ENCODE measurements around the gene PKN3.

PKN3 gene

GRCh38 chr9:128747241-128747640 is 44.9 kb downstream of the PKN3 start:
- DNase-seq = no peak

DNA sequence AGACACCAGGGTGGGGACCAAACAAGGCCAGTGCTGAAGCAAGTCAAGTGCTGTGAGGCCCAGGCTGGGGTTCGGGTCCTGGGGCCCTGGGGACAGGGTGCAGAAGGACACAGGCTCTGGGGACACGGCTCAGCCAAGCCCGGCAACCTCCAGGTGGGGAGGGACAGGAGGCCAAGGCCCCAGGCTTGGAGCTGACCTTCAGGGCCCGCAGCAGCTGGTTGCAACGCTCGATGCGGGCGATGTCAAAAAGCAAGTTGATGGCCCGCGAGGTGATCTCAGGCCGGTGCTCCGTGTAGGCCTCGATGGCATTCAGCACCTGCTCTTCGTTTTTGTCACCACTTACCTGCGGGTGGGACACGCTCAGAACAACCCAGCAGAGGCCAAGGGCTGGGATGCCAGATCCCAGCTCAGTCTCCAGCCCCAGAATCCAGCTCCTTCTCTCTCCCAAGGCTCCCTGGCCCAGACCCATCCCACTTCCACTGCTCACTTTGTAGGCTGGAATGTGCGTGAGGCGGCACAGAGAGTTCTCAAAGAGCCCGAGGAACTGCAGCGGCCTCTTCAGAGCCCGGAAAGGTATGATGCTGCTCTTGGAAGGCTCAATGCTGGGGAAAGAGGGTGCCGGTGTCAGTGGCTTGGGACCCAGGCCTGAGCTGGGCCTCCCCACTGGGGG is 48.8 kb downstream of the PKN3 start:
- no peak for DNase-seq

DNA sequence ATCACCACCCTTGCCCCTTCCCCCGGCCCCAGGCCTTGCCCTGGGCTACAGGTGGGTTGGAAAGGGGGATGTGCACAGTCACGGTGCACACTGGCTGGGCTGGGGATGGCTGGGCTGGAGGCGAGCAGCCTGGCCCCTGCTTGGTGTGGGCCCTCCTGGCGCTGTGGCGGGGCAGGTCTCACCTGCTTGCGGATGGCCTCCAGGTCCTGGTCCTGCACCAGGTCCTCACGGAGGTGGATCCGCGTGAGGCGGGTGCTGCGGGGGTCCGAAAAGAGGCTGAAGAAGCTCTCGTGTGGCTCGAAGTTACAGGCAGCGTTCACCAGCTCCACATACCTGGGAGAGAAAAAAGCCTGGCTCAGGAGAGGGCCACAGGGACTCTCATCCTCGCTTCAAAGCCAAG is 51.3 kb downstream of the PKN3 start:
- no peak for DNase-seq

DNA sequence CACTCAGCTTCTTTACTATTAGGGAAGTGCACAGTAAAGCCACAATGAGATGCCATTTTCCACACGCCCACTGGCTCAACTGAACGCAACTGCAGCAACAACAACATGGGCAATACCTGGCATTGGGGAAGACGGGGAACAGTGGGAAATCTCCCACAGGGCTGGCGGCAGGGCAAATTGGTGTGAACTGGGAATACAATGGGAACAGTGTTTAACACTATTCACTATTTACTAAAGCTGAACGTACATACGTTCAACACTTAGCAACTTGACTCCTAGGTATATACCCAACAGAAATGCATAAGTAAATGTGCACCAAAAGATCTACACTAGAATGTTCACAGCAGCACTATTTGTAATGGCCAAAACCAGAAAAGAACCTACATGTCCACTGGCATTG is 55.3 kb downstream of the PKN3 start:
- no peak for DNase-seq

DNA sequence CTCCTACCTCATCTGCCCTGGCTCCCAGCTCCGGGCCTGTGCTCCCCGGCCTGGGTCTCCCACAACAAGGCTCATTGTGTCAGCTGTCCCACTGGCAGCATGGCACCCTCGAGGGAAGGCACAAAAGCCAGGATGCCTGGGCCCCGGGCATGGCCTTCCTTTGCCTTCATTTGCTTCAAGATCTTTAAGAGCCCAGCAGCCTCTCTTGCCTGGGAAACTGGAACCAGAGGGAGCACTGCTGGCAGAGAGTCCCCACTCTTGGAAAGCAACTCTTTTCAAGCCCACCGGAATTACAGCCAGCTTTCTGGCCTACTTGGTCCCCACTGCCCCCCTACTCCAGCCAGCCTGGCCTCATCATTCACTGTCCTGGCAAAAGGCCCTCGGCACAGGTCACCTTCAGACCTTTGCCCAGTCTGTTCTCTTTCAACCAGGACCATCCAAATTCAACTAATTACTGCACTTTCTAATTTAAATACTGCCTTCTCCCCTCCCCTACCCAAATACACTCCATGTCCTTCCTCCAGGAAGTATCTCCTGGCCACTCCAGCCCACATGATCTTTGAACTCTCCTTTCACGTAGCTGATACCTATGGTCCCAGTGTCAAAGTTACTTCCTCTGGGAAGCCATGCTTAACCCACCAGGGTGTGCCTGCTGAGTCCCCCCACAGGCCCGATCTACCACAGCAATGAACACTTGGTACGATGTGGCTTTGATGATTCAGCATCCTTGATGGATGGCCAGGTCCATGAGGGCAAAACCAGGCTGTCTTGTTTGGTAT is 60.6 kb downstream of the PKN3 start:
- DNase-seq = no peak

DNA sequence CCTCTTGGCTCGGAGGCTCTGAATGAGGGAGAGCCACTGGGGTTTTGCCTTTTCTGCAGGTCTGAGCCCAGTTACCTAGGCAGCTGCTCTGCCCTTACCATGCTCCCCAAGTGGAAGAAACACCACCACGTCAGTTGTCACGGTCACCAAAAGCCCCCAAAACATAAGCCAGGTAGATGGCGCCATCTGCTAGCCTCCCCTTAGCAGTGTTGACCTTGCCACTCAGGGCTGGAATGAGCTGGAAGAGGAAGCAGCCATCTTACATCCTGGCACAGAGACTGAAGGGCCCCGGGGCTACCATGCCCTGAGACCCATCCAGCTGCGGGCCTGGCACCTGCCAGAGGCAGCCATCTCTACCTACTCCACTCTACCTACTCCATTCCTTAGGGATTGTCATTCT is 62.1 kb downstream of the PKN3 start:
- DNase-seq = no peak

GRCh38 chr9:128765499-128765898 is 63.2 kb downstream of the PKN3 start:
- DNase-seq = no peak

DNA sequence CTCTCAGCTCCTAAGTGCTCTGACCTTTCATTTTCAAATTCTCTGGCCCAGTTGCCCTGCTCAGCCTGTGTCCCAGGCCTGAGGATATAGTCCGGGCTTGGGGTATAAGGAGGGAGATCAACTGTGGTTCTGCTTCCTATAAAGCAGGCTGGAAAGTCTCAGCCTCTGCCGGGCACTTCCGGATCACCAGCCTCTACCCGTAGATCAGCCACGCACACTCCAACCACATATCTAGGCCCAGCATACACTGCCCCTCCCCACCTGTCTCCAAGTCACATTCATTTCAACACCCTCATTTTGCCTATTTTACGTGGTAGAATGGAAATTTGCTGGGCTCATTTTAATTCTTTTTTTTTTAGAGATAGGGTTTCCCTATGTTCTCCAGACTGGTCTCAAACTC is 66.3 kb downstream of the PKN3 start:
- no peak for DNase-seq

Measured in T-helper 1 cell (primary cell).